IMR-90 (cell line): ENCODE measurements around the gene TMEM154. TPM values are rescaled to one million over a fixed set of nuclear protein-coding genes. Genes with fewer than 3 reads are reported as not detected.

Experiments used
- ATAC-seq: fragments of 200-7000 bp; cut with Tn5 transposase; 2 replicates; pipeline ENCODE4 v1.9.1; 2020; ENCODE audit warnings: low read depth, mild to moderate bottlenecking, moderate library complexity
- BruUV-seq: library from RNA; stranded (reverse); fragments of 400-500 nt; replicated peaks from 2 replicates; lab custom pipeline; 2021; lab: Mats Ljungman, UMichigan
- CTCF ChIA-PET: fragments of 300-600 bp; formaldehyde crosslinking; extraction: SDS; loops from one replicate; lab custom pipeline; 2021; ENCODE audit warnings: antibody characterized with exemption; lab: Yijun Ruan, JAX
- POLR2A ChIA-PET: fragments of 300-600 bp; sonication (Branson Sonifier 250); formaldehyde crosslinking; loops from one replicate; lab custom pipeline; 2022; ENCODE audit warnings: antibody characterized with exemption; ENCODE audit not compliant: unreplicated experiment; lab: Charles Lee
- DNase-seq: peaks from one replicate; pipeline ENCODE4 v3.0.0; 2013
- H2AFZ ChIP-seq: replicated peaks from 2 replicates; pipeline ENCODE3; 2013; ENCODE audit warnings: low read length, mild to moderate bottlenecking; ENCODE audit not compliant: poor library complexity
- H2AK5ac ChIP-seq: 2 replicates; pipeline ENCODE4 v1.6.1; 2013; ENCODE audit warnings: low read depth, low read length, inconsistent platforms
- H2AK9ac ChIP-seq: replicated peaks from 2 replicates; pipeline ENCODE3; 2013; ENCODE audit warnings: mild to moderate bottlenecking, low read depth, low read length, moderate library complexity; ENCODE audit not compliant: poor library complexity
- H2BK120ac ChIP-seq: 2 replicates; pipeline ENCODE4 v1.6.1; 2013; ENCODE audit warnings: low read depth, low read length, inconsistent platforms
- H2BK15ac ChIP-seq: 3 replicates; pipeline ENCODE4 v1.6.1; 2013; ENCODE audit warnings: low read depth, low read length, inconsistent platforms
- H2BK20ac ChIP-seq: 2 replicates; pipeline ENCODE4 v1.6.1; 2013; ENCODE audit warnings: low read depth, mild to moderate bottlenecking, inconsistent platforms, low read length, moderate library complexity
- H2BK5ac ChIP-seq: 2 replicates; pipeline ENCODE4 v1.6.1; 2013; ENCODE audit warnings: mild to moderate bottlenecking, low read depth, low read length, inconsistent platforms; ENCODE audit not compliant: poor library complexity, severe bottlenecking
- H3K14ac ChIP-seq: replicated peaks from 2 replicates; pipeline ENCODE4 v1.6.1; 2013; ENCODE audit warnings: low read depth, low read length, inconsistent platforms
- H3K18ac ChIP-seq: 2 replicates; pipeline ENCODE4 v1.6.1; 2013; ENCODE audit warnings: low read depth, low read length, control low read depth
- H3K23ac ChIP-seq: 2 replicates; pipeline ENCODE4 v1.6.1; 2013; ENCODE audit warnings: low read depth, low read length, inconsistent platforms
- H3K27ac ChIP-seq: 2 replicates; pipeline ENCODE4 v1.5.1; 2013; ENCODE audit warnings: mild to moderate bottlenecking, control low read depth, low read length; ENCODE audit not compliant: insufficient read depth
- H3K27me3 ChIP-seq: 2 replicates; pipeline ENCODE4 v1.6.1; 2013; ENCODE audit warnings: low read length; ENCODE audit not compliant: control insufficient read depth, insufficient read depth
- H3K36me3 ChIP-seq: 2 replicates; pipeline ENCODE4 v1.6.1; 2013; ENCODE audit warnings: low read length, mixed read lengths; ENCODE audit not compliant: control insufficient read depth, insufficient read depth
- H3K4ac ChIP-seq: 2 replicates; pipeline ENCODE4 v1.6.1; 2013; ENCODE audit warnings: low read depth, low read length, inconsistent platforms
- H3K4me1 ChIP-seq: 2 replicates; pipeline ENCODE4 v1.6.1; 2013; ENCODE audit warnings: low read length, mixed read lengths; ENCODE audit not compliant: control insufficient read depth, insufficient read depth
- H3K4me2 ChIP-seq: 2 replicates; pipeline ENCODE4 v1.6.1; 2013; ENCODE audit warnings: low read depth, mild to moderate bottlenecking, control low read depth, low read length, moderate library complexity
- H3K4me3 ChIP-seq: 2 replicates; pipeline ENCODE4 v1.5.1; 2013; ENCODE audit warnings: low read depth, mild to moderate bottlenecking, control low read depth, low read length, moderate library complexity; ENCODE audit not compliant: insufficient read depth
- H3K56ac ChIP-seq: 2 replicates; pipeline ENCODE4 v1.6.1; 2013; ENCODE audit warnings: low read length, inconsistent platforms; ENCODE audit not compliant: insufficient read depth; ENCODE audit errors: extremely low read depth
- H3K79me1 ChIP-seq, 2 experiments: 2 replicates each; pipeline ENCODE4 v1.6.1; 2013; ENCODE audit warnings: low read length in 2 of 2, inconsistent platforms in 1 of 2, low read depth in 1 of 2
- H3K9ac ChIP-seq: 2 replicates; pipeline ENCODE4 v1.6.1; 2013; ENCODE audit warnings: low read depth, low read length, control low read depth
- H3K9me1 ChIP-seq: 2 replicates; pipeline ENCODE4 v1.6.1; 2013; ENCODE audit warnings: low read length, inconsistent platforms; ENCODE audit not compliant: insufficient read depth
- H3K9me3 ChIP-seq: 2 replicates; pipeline ENCODE4 v1.6.1; 2013; ENCODE audit warnings: low read length; ENCODE audit not compliant: control insufficient read depth, insufficient read depth
- H4K20me1 ChIP-seq: 2 replicates; pipeline ENCODE4 v1.6.1; 2013; ENCODE audit warnings: low read length, inconsistent platforms; ENCODE audit not compliant: insufficient read depth
- H4K5ac ChIP-seq: 2 replicates; pipeline ENCODE4 v1.6.1; 2013; ENCODE audit warnings: mild to moderate bottlenecking, low read depth, low read length, control low read depth
- H4K8ac ChIP-seq, 2 experiments: 2 replicates each; pipeline ENCODE4 v1.6.1; 2013; ENCODE audit warnings: low read depth in 2 of 2, low read length in 2 of 2, control low read depth in 1 of 2, inconsistent platforms in 1 of 2
- H4K91ac ChIP-seq: 2 replicates; pipeline ENCODE4 v1.6.1; 2013; ENCODE audit warnings: low read depth, low read length, inconsistent platforms; ENCODE audit not compliant: insufficient read depth
- CHD1 ChIP-seq: IDR thresholded peaks from 2 replicates; pipeline ENCODE4 v1.6.1; 2012; ENCODE audit warnings: low read depth, low read length, improper control_type of control experiment
- FOS ChIP-seq: fragments of 150-350 bp; IDR thresholded peaks from 2 replicates; pipeline ENCODE4 v1.6.1; 2016; ENCODE audit warnings: low read depth, low read length
- MAZ ChIP-seq: IDR thresholded peaks from 2 replicates; pipeline ENCODE4 v1.6.1; 2012; ENCODE audit warnings: low read depth, mild to moderate bottlenecking, low read length, improper control_type of control experiment, moderate library complexity, borderline replicate concordance
- POLR2A ChIP-seq: IDR thresholded peaks from 2 replicates; pipeline ENCODE4 v1.6.1; 2012; ENCODE audit warnings: mild to moderate bottlenecking, low read depth, low read length
- RAD21 ChIP-seq: IDR thresholded peaks from 2 replicates; pipeline ENCODE4 v1.6.1; 2012; ENCODE audit warnings: low read length, improper control_type of control experiment
- RFX5 ChIP-seq: IDR thresholded peaks from 2 replicates; pipeline ENCODE4 v1.8.0; 2012; ENCODE audit warnings: low read depth, mild to moderate bottlenecking, low read length, moderate library complexity
- WGBS, 2 experiments: methylation state at CpG; one replicate each; pipeline versions ENCODE4 v1.1.5 to v1.1.7; 2013; ENCODE audit warnings: missing lambda C conversion rate in 2 of 2; ENCODE audit not compliant: insufficient read length in 1 of 2; ENCODE audit errors: extremely low coverage in 2 of 2; 5-methylcytosine and 5-hydroxymethylcytosine counted together
- dilution Hi-C: fragments of 300-500 bp; cut with HindIII; formaldehyde crosslinking; loops from one replicate; pipeline ENCODE4 v1.14.3; 2018; ENCODE audit warnings: low sequenced_read_pairs; ENCODE audit not compliant: unreplicated experiment
- in situ Hi-C: fragments of 300-500 bp; cut with MboI; formaldehyde crosslinking; loops from 3 replicates; pipeline ENCODE4 v1.14.3; 2019; ENCODE audit warnings: low sequenced_read_pairs, inconsistent platforms, mixed read lengths
- intact Hi-C: fragments of 100-400 bp; cut with micrococcal nuclease; formaldehyde crosslinking; loops from 2 replicates; pipeline ENCODE4 v1.10.0; 2022
- polyA plus RNA-seq, 3 experiments: library from polyadenylated mRNA; depleted of rRNA; stranded (reverse); fragments of >200 nt; gene quantifications; 2 replicates each; pipeline ENCODE4 v1.2.3, GENCODE V29; 2012; ENCODE audit warnings: low replicate concordance in 1 of 3
- total RNA-seq: library from RNA; depleted of rRNA; stranded (reverse); fragments of >200 nt; gene quantifications from 2 replicates; pipeline ENCODE4 v1.2.3, GENCODE V29; 2012
- TF ChIP-seq, protein P1 (sequence below): fragments of 150-350 bp; IDR thresholded peaks from 2 replicates; pipeline ENCODE4 v1.6.1; 2017; ENCODE audit warnings: mild to moderate bottlenecking, antibody characterized with exemption, low read length, low read depth
- TF ChIP-seq, protein P2 (sequence below): conservative IDR thresholded peaks from 2 replicates; pipeline ENCODE4 v1.5.1; 2012; ENCODE audit warnings: mild to moderate bottlenecking, low read depth, low read length, improper control_type of control experiment

The TMEM154 gene
- total and polyA plus RNA-seq, 2 of the 4 experiments (the other 2 are of a cell fraction), result 0.12 to 0.18 TPM

DNA sequence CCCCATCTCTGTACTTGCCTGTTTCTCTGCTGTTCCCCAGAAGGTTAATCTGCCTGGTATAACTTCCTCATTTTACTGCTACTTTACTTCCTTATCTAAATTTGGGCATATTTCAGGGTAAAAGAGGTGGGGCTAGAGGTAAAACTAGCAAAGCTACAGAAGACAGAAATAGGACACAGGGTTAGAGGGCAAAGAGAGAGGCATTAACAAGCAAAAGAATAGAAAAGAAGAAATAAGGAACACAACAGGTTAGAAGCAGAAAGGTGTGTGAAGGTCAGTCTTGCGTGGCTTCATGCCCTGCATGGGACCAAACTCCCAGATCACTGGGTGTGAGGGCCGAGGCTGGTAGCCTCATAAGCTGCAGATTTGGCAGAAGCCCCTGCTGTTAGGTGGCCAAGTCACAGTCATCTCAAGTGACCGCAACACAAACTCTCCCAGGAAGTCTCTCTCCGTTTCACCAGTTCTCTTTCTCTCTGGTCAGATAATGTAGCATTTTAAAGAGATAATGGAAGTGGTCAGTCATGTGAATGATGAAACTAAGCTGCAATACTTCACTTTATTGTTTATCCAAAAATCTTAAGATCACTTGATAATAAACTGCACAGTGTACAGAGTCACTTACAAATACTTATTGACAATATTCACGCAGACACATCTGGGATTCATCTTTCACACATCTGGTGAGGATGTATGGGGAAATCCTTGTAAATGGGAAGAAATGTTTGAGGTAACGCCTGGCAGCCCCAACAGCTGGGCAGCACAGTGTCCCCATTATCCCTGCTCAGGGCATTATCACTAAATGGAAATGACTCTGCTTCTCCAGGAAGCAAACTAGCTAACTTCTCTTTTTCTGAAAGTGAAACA lies 16.4 kb downstream of the TMEM154 start:
- TF ChIP-seq CHD1, result no peak
- no peak for TF ChIP-seq RAD21
- TF ChIP-seq, protein P1, sequence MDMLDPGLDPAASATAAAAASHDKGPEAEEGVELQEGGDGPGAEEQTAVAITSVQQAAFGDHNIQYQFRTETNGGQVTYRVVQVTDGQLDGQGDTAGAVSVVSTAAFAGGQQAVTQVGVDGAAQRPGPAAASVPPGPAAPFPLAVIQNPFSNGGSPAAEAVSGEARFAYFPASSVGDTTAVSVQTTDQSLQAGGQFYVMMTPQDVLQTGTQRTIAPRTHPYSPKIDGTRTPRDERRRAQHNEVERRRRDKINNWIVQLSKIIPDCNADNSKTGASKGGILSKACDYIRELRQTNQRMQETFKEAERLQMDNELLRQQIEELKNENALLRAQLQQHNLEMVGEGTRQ, result no peak
- no peak for TF ChIP-seq RFX5
- TF ChIP-seq POLR2A, result no peak
- TF ChIP-seq, protein P2, sequence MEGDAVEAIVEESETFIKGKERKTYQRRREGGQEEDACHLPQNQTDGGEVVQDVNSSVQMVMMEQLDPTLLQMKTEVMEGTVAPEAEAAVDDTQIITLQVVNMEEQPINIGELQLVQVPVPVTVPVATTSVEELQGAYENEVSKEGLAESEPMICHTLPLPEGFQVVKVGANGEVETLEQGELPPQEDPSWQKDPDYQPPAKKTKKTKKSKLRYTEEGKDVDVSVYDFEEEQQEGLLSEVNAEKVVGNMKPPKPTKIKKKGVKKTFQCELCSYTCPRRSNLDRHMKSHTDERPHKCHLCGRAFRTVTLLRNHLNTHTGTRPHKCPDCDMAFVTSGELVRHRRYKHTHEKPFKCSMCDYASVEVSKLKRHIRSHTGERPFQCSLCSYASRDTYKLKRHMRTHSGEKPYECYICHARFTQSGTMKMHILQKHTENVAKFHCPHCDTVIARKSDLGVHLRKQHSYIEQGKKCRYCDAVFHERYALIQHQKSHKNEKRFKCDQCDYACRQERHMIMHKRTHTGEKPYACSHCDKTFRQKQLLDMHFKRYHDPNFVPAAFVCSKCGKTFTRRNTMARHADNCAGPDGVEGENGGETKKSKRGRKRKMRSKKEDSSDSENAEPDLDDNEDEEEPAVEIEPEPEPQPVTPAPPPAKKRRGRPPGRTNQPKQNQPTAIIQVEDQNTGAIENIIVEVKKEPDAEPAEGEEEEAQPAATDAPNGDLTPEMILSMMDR, result no peak
- TF ChIP-seq FOS, result no peak
- TF ChIP-seq MAZ, result no peak
- no peak overlapping the region for H2AK5ac ChIP-seq
- H3K4ac ChIP-seq, result no peak overlapping the region

More for the DNA sequence above, 16.4 kb downstream of the TMEM154 start:
- Histone ChIP-seq H2BK15ac (no peak overlapping the region), H3K4me1 (no peaks in the 10 kb centered on the region), H3K79me1 (no peaks in the 10 kb centered on the region), H2BK20ac (no peak overlapping the region), H2AFZ (no peak overlapping the region), H3K4me3 (no peak overlapping the region), H3K27ac (no peak overlapping the region), H2AK9ac (no peak overlapping the region), H3K14ac (no peak overlapping the region), H3K4me2 (no peak overlapping the region), H3K56ac (no peak overlapping the region), H2BK120ac (no peak overlapping the region), H3K36me3 (no peaks in the 10 kb centered on the region), H4K91ac (no peak overlapping the region), H3K9ac (no peak overlapping the region), H4K20me1 (no peaks in the 10 kb centered on the region), H4K8ac (no peak overlapping the region), H3K18ac (no peak overlapping the region), H3K9me1 (no peaks in the 10 kb centered on the region), H3K27me3 (peaks cover 6% of the 10 kb centered on the region), H3K23ac (no peak overlapping the region), H2BK5ac (no peak overlapping the region), H3K9me3 (no peaks in the 10 kb centered on the region), H4K5ac (no peak overlapping the region)
- in situ Hi-C loops (no loop called here), intact Hi-C loops (no loop called here), dilution Hi-C loops (no loop called here)
- WGBS, 2 experiments, result no CpG with 5 or more reads among the region's 6 CpGs
- BruUV-seq, result no TSS peak
- ATAC-seq (no peak), DNase-seq (no peak)
- CTCF ChIA-PET, result no interaction called here
- POLR2A ChIA-PET, result no interaction called here
